Lower lobe of right lung (tissue), 2 donors: ENCODE data around the gene CNDP1. TPM values are rescaled to one million over a fixed set of nuclear protein-coding genes. Genes with fewer than 3 reads are reported as not detected.

Experiments used
- ATAC-seq, 2 donors: fragments of 200-7000 bp; cut with Tn5 transposase; one replicate each; pipeline ENCODE4 v1.9.1; 2020 to 2022; ENCODE audit warnings: mild to moderate bottlenecking in 2 of 2, moderate library complexity in 2 of 2
- DNase-seq: peaks from one replicate; pipeline ENCODE4 v3.0.0-alpha.2; 2020
- H3K27ac ChIP-seq: fragments of 200-600 bp; one replicate; pipeline ENCODE4 v1.8.0; 2022
- H3K27me3 ChIP-seq: fragments of 200-600 bp; one replicate; pipeline ENCODE4 v1.8.0; 2022; ENCODE audit warnings: low read depth
- H3K36me3 ChIP-seq: fragments of 200-600 bp; one replicate; pipeline ENCODE4 v1.8.0; 2022; ENCODE audit warnings: mild to moderate bottlenecking
- H3K4me1 ChIP-seq: fragments of 200-600 bp; one replicate; pipeline ENCODE4 v1.8.0; 2022
- H3K4me3 ChIP-seq: fragments of 200-600 bp; one replicate; pipeline ENCODE4 v1.8.0; 2022; ENCODE audit warnings: mild to moderate bottlenecking
- H3K9me3 ChIP-seq: fragments of 200-600 bp; one replicate; pipeline ENCODE4 v1.8.0; 2022
- CTCF ChIP-seq: fragments of 200-600 bp; IDR thresholded peaks from one replicate; pipeline ENCODE4 v1.8.0; 2022; ENCODE audit warnings: antibody characterized with exemption, mild to moderate bottlenecking
- intact Hi-C: fragments of 100-400 bp; cut with DNase I; formaldehyde crosslinking; loops from one replicate; pipeline ENCODE4 v1.11.0; 2022
- total RNA-seq: library from RNA; stranded (reverse); fragmentation: NEBNext Ultra II Directional; extraction: Animal tissue kit (Norgen Biotek cat#: 25700); gene quantifications from one replicate; pipeline ENCODE4 v1.2.1, GENCODE V29; 2021
- donor health status: DM: no; HTN: yes; CAD: no; lungs with severe emphysema.

The CNDP1 gene
- total RNA-seq, 1 donor from 2014 or later = not detected

GRCh38 chr18:74551452-74551851, 17.2 kb downstream of the CNDP1 start:
- Histone ChIP-seq H3K4me1 (peaks cover 15% of the 10 kb centered on the region), H3K36me3 (no peaks in the 10 kb centered on the region), H3K27ac (no peak overlapping the region), H3K9me3 (peaks cover 8% of the 10 kb centered on the region), H3K27me3 (no peaks in the 10 kb centered on the region), H3K4me3 (no peak overlapping the region)
- ATAC-seq (no peak), DNase-seq (no peak)
- intact Hi-C loops = loop anchor here (5.0 kb wide), 1 partner anchor 199 kb away; no protein-coding TSS in a partner anchor
- no peak for TF ChIP-seq CTCF

GRCh38 chr18:74551936-74552555, 17.7 kb downstream of the CNDP1 start:
- peak; percentile 81 for DNase-seq
- no peaks in the 10 kb centered on the region for H3K36me3 ChIP-seq
- peaks cover 8% of the 10 kb centered on the region for H3K9me3 ChIP-seq
- H3K4me3 ChIP-seq = no peak overlapping the region
- H3K27me3 ChIP-seq = no peaks in the 10 kb centered on the region
- H3K27ac ChIP-seq = no peak overlapping the region
- peaks cover 9% of the 10 kb centered on the region for H3K4me1 ChIP-seq
- intact Hi-C loops = loop anchor here (5.0 kb wide), 1 partner anchor 200 kb away; no protein-coding TSS in a partner anchor
- peak; percentile 94 to 97 for ATAC-seq
- peak; percentile 88 for TF ChIP-seq CTCF

GRCh38 chr18:74556126-74556525, 21.8 kb downstream of the CNDP1 start:
- Histone ChIP-seq H3K27ac (no peak overlapping the region), H3K4me3 (no peak overlapping the region), H3K9me3 (no peaks in the 10 kb centered on the region), H3K36me3 (no peaks in the 10 kb centered on the region), H3K27me3 (no peaks in the 10 kb centered on the region), H3K4me1 (no peaks in the 10 kb centered on the region)
- no peak for DNase-seq
- ATAC-seq = no peak
- no peak for TF ChIP-seq CTCF
- intact Hi-C loops = no loop called here

GRCh38 chr18:74558096-74558495, 23.8 kb downstream of the CNDP1 start:
- ATAC-seq = no peak
- intact Hi-C loops = no loop called here
- Histone ChIP-seq H3K4me1 (no peaks in the 10 kb centered on the region), H3K27me3 (no peaks in the 10 kb centered on the region), H3K9me3 (no peaks in the 10 kb centered on the region), H3K36me3 (no peaks in the 10 kb centered on the region), H3K4me3 (no peak overlapping the region), H3K27ac (no peak overlapping the region)
- no peak for DNase-seq
- no peak for TF ChIP-seq CTCF

GRCh38 chr18:74562131-74562730, 27.9 kb downstream of the CNDP1 start:
- intact Hi-C loops = no loop called here
- no peak for TF ChIP-seq CTCF

More at GRCh38 chr18:74562131-74562730, 27.9 kb downstream of the CNDP1 start:
- Histone ChIP-seq H3K4me3 (no peak overlapping the region), H3K27ac (no peak overlapping the region), H3K27me3 (no peaks in the 10 kb centered on the region), H3K4me1 (no peaks in the 10 kb centered on the region), H3K36me3 (no peaks in the 10 kb centered on the region), H3K9me3 (no peaks in the 10 kb centered on the region)
- no peak for DNase-seq
- ATAC-seq = no peak
